ENCODE measurements around the gene STK4. TPM values are rescaled to one million over a fixed set of nuclear protein-coding genes. Genes with fewer than 3 reads are reported as not detected.
"Not testable (repeated sequence)": the region's sequence is repeated elsewhere in the genome, so short reads cannot be mapped to it uniquely, and the experiment has no call there.

Gene STK4
- total RNA-seq, 1 donor from 2014 or later: 37.5 TPM

- no peak for DNase-seq (ENCODE audit: low spot score in 2 of 2)
- no peak for FAIRE-seq
These were observed 54.0 kb downstream of the STK4 start for GRCh38 chr20:45020236-45020886.

- DNase-seq (ENCODE audit: low spot score in 2 of 2) (no peak), FAIRE-seq (no peak)
These were observed 55.3 kb downstream of the STK4 start for GRCh38 chr20:45021631-45022030.

DNA sequence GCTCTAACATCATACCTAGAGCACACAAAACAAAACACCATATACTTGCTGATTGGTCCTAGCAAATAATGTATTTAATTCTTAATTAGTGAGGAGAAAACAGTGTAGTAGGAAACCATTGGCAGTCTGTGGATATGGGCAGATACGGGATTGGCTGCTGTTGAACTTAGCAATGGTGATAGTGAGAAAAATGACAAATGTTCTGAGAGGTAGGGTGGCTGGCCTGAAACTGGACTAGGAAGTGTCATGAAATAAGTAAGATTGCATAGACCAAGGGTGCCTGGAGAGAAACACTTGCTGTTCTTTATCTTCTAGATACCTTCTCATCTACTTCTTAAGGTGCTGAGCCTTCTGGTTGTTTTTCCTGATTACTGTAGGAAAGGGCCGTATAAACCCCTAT lies 56.8 kb downstream of the STK4 start:
- not testable (repeated sequence) for DNase-seq (ENCODE audit: low spot score in 2 of 2); FAIRE-seq

DNA sequence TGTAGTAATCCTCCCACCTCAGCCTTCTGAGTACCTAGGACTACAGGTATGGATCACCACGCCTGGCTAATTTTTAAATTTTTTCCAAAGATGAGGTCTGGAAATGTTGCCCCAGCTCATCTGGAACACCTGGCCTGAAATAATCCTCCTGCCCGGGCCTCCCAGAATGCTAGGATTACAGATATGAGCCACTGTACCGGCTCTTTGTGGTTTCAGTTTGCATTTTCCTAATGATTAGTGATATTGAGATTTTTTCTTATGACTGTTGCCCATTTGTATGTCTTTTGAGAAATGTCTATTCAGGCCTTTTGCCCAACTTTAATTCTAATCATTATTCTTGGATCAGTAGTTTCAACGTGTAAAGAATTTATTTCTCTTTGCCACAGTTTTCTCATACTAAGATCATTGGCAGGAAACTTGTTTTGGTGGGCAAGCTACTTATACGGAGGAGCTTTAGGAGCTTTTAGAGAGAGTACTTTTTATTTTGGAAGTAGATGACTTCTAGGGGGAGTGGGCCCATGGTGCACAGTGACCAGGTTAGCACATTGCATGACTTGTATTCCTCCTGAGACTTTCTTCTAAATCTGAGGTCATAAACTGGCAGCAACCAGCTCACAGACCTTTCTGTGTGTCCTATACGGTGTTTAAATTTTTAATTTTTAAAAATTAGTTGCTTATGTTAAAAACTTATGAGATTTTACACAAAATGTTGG lies 62.3 kb downstream of the STK4 start:
- DNase-seq (ENCODE audit: low spot score in 2 of 2) (no peak), FAIRE-seq (no peak)

DNA sequence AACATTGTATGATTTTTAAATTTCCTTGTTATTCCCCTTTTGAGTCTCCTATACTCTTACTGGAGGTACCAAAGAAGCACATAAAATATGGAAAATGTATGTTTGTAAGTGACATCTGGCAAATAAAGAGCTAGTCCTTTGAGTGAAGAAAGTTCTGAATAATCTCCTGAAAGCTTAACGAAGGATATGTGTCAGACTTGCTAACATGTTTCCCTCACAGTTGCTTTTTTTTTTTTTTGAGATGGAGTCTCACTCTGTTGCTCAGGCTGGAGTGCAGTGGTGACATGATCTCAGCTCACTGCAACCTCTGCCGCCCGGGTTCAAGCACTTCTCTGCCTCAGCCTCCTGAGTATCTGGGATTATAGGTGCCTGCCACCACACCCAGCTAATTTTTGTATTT lies 63.6 kb downstream of the STK4 start:
- FAIRE-seq (no peak), DNase-seq (ENCODE audit: low spot score in 2 of 2) (no peak)

- FAIRE-seq: no peak
These were observed 66.0 kb downstream of the STK4 start for GRCh38 chr20:45032276-45032675.

GRCh38 chr20:45032781-45033180 lies 66.5 kb downstream of the STK4 start:
- FAIRE-seq (no peak), DNase-seq (ENCODE audit: low spot score in 2 of 2) (no peak)

More at GRCh38 chr20:45032276-45032675, 66.0 kb downstream of the STK4 start:
- DNase-seq (ENCODE audit: low spot score in 2 of 2): no peak

DNA sequence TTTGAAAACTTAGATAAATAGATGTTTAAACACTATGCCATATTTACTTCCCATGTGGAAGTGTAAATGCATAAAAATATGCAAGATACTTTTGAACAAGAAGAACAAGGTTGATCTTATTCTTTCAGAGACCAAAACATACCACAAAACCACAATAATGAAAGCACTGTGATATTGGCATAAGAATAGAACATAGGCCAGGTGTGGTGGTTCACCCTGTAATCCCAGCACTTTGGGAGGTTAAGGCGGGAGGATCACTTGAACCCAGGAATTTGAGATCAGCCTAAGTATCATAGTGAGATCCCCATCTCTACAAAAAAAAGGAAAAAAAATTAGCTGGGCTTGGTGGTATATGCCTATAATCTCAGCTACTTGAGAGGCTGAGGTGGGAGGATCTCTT lies 68.1 kb downstream of the STK4 start:
- DNase-seq (ENCODE audit: low spot score in 2 of 2) (no peak), FAIRE-seq (no peak)

GRCh38 chr20:45036044-45036755 lies 69.9 kb downstream of the STK4 start:
- FAIRE-seq: no peak
- no peak for DNase-seq (ENCODE audit: low spot score in 2 of 2)

GRCh38 chr20:45037050-45037449 lies 70.7 kb downstream of the STK4 start:
- DNase-seq (ENCODE audit: low spot score in 2 of 2) (no peak), FAIRE-seq (no peak)

DNA sequence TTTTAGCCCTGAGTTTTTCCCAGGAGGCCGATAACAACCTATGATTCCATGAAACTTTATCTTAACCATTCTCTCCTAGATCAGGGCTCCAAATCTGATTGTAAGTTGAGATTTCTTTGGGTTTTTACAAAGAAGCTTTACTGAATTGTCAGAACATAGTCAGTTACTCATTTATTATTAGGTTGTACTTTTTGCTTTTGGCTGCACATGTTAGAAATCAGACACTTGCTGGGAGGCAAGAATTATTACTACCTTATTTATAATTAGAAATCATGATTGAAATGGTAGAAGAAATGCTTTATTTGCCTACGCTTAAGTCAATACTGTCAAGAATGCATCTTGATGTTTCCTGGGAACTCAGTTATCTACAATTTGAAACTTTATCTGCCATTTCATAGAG lies 71.3 kb downstream of the STK4 start:
- DNase-seq (ENCODE audit: low spot score in 2 of 2): no peak
- FAIRE-seq: no peak

GRCh38 chr20:45038745-45039474 lies 72.6 kb downstream of the STK4 start:
- no peak for DNase-seq (ENCODE audit: low spot score in 2 of 2)
- no peak for FAIRE-seq

GRCh38 chr20:45039475-45039820 lies 73.1 kb downstream of the STK4 start:
- FAIRE-seq (no peak), DNase-seq (ENCODE audit: low spot score in 2 of 2) (no peak)

- no peak for FAIRE-seq
- DNase-seq (ENCODE audit: low spot score in 2 of 2): no peak
These were observed 75.4 kb downstream of the STK4 start for GRCh38 chr20:45041464-45042337.

DNA sequence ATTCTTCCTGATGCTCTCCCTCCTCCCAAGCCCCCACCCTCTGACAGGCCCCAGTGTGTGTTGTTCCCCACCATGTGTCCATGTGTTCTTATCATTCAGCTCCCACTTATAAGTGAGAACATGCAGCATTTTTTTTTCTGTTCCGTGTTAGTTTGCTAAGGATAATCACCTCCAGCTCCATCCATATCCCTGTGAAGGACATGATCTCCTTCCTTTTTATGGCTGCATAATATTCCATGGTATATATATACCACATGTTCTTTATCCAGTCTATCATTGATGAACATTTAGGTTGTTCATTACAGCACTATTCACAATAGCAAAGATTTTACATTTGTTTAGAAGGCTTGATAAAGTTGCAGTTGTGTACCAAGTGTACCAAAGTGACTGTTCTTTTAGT lies 76.7 kb downstream of the STK4 start:
- DNase-seq (ENCODE audit: low spot score in 2 of 2): no peak
- no peak for FAIRE-seq

DNA sequence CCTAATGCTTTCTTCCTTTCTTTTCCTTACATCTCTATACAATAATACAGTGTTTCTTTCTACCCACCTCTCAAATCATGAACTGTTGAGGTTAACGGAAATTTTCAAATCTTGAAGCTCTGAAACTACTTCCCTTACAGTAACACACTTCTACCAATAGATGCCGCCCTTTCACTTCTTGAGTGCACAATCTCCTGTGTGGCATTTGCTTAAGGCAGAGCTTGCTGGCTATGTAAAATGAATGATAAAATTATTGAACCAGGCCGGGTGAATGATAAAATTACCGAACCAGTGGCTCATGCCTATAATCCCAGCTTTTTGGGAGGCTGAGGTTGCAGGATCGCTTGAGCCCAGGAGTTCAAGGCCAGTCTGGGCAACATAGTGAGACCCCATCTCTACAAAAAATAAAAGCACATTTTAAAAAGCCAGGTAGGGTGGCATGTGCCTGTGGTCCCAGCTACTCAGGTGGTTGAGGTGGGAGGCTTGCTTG lies 77.8 kb downstream of the STK4 start:
- FAIRE-seq: peak; percentile 71

DNA sequence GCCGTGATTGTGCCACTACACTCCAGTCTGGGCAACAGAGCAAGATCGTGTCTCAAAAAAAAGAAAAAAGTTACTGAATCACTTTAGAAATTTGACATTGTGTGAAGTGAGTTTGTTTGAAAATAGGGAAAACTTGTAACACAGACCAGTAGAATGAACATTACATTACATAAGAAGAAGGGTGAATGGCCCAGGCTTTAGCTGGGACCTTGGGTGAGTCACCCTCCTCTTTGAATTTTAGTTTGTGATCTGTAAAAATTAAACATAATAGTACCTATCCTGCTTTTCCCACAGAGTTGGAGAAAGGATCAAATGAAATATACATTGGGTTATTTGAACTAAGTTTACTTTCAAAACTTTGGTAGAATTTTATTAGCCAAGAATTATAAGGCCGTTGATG lies 78.3 kb downstream of the STK4 start:
- FAIRE-seq (no peak), DNase-seq (ENCODE audit: low spot score in 2 of 2) (no peak)

More for the DNA sequence above, 77.8 kb downstream of the STK4 start:
- peak in 1 of 2 donors; percentile 37 for DNase-seq (ENCODE audit: low spot score in 2 of 2)

DNA sequence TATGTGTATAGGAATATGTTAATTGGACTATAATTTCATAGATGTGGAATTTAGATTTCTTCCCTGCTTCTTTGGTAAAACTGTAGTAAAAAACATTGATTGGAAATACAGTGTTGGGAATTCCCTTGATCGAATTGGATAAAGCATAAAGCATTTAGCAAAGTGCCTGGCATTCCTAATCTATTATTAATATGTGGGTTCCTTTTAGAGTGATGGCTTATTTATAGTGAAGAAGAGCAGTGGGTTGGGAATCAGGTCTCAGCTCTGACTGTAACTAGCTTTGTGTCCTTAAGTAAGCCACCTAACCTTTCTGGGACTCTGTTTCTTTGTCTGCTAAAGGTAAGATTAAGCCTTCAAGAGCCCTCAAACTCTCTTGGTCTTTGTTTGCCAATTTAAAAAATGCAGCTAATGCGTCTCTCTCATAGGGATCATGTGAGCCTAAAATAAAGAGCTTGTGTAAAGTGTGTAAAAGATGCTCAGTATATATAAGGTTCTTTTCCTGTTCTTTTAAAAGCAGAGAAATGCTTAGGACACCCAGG lies 81.3 kb downstream of the STK4 start:
- FAIRE-seq (no peak), DNase-seq (ENCODE audit: low spot score in 2 of 2) (no peak)

DNA sequence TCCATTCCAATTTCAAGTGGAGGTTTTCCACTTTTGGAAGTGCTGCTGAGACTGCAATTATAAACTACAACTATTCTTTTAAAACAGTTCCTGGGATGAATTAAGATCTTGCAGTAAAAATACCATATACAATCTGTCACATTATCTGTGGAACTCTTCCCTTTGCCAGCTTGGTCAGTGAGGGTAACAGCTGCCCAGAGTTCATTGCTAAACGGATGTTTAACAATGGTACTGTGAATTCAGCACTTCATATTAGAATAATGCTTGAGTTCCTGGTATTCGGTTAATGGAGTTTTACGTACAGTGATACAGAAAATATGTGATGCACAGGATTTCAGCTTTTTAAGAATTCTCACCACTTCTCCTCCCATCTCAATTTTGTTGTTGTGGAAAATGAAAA lies 83.1 kb downstream of the STK4 start:
- FAIRE-seq: no peak
- DNase-seq (ENCODE audit: low spot score in 2 of 2): no peak

All from frontal cortex (tissue), 4 donors.